HepG2 (cell line): ENCODE measurements around the gene SHC1. TPM values are rescaled to one million over a fixed set of nuclear protein-coding genes. Genes with fewer than 3 reads are reported as not detected.

Experiments
- AKAP8 ChIP-seq: sonication (generic); formaldehyde crosslinking; IDR thresholded peaks from 2 replicates; pipeline ENCODE4 v1.5.1; 2020; ENCODE audit warnings: mild to moderate bottlenecking, missing genetic modification reagents
- CHD4 ChIP-seq: fragments of 200-600 bp; sonication (generic); IDR thresholded peaks from 2 replicates; pipeline ENCODE4 v1.7.0; 2017; ENCODE audit warnings: mild to moderate bottlenecking, low read length, borderline replicate concordance
- CREBL2 ChIP-seq: sonication (generic); formaldehyde crosslinking; IDR thresholded peaks from 2 replicates; pipeline ENCODE4 v1.8.1; 2023; ENCODE audit warnings: missing genetic modification reagents, mild to moderate bottlenecking, borderline replicate concordance
- EP300 ChIP-seq, 3 experiments: sonication (generic) in 1 of 3; formaldehyde crosslinking in 1 of 3; IDR thresholded peaks; 2 replicates each; pipeline versions ENCODE4 v1.5.1 to v1.6.1; 2011 to 2020; ENCODE audit warnings: low read depth in 2 of 3, low read length in 2 of 3, borderline replicate concordance in 1 of 3, improper control_type of control experiment in 1 of 3, mild to moderate bottlenecking in 1 of 3, missing genetic modification reagents in 1 of 3, moderate library complexity in 1 of 3
- GFI1 ChIP-seq: sonication (generic); formaldehyde crosslinking; IDR thresholded peaks from 2 replicates; pipeline ENCODE4 v1.5.0; 2020; ENCODE audit warnings: missing genetic modification reagents, mild to moderate bottlenecking, borderline replicate concordance
- HNRNPLL ChIP-seq: fragments of 200-400 bp; formaldehyde crosslinking; IDR thresholded peaks from 2 replicates; pipeline ENCODE4 v1.6.1; 2017; ENCODE audit warnings: mild to moderate bottlenecking, low read depth, low read length; ENCODE audit not compliant: poor library complexity, severe bottlenecking
- KAT7 ChIP-seq: IDR thresholded peaks from 2 replicates; pipeline ENCODE4 v1.6.1; 2018; ENCODE audit warnings: borderline replicate concordance, missing compliant biosample characterization
- KLF13 ChIP-seq: sonication (generic); formaldehyde crosslinking; IDR thresholded peaks from 2 replicates; pipeline ENCODE4 v1.4.0; 2020; ENCODE audit warnings: mild to moderate bottlenecking, missing genetic modification reagents
- MBD4 ChIP-seq: IDR thresholded peaks from 2 replicates; pipeline ENCODE4 v1.6.1; 2012; ENCODE audit warnings: low read length, inconsistent platforms, borderline replicate concordance
- MIER2 ChIP-seq: IDR thresholded peaks from 2 replicates; pipeline ENCODE4 v1.6.1; 2016; ENCODE audit warnings: missing biosample characterization, missing genetic modification reagents
- MNT ChIP-seq: fragments of 450-650 bp; IDR thresholded peaks from 2 replicates; pipeline ENCODE4 v1.6.1; 2016
- PHF8 ChIP-seq: sonication (generic); formaldehyde crosslinking; IDR thresholded peaks from 2 replicates; pipeline ENCODE4 v1.5.0; 2020; ENCODE audit warnings: missing genetic modification reagents
- PITX1 ChIP-seq: sonication (generic); formaldehyde crosslinking; IDR thresholded peaks from 2 replicates; pipeline ENCODE4 v1.5.1; 2020; ENCODE audit warnings: mild to moderate bottlenecking, missing genetic modification reagents
- SMARCC2 ChIP-seq: fragments of 450-650 bp; IDR thresholded peaks from 2 replicates; pipeline ENCODE4 v1.6.1; 2017; ENCODE audit warnings: antibody characterized with exemption, mild to moderate bottlenecking
- SP1 ChIP-seq, 2 experiments: fragments of 450-650 bp in 1 of 2; sonication (generic) in 1 of 2; formaldehyde crosslinking in 1 of 2; IDR thresholded peaks; 2 replicates each; pipeline versions ENCODE4 v1.4.0 to v1.6.1; 2016 to 2020; ENCODE audit warnings: missing genetic modification reagents in 1 of 2
- TAF1 ChIP-seq: sonication (generic); formaldehyde crosslinking; IDR thresholded peaks from 2 replicates; pipeline ENCODE4 v1.4.0; 2020; ENCODE audit warnings: missing genetic modification reagents
- TERF1 ChIP-seq: sonication (generic); formaldehyde crosslinking; IDR thresholded peaks from 2 replicates; pipeline ENCODE4 v1.8.0; 2022; ENCODE audit warnings: mild to moderate bottlenecking, missing genetic modification reagents, moderate library complexity
- TFE3 ChIP-seq: IDR thresholded peaks from 2 replicates; pipeline ENCODE4 v1.6.1; 2016
- TGIF2 ChIP-seq: IDR thresholded peaks from 2 replicates; pipeline ENCODE4 v1.6.1; 2016; ENCODE audit warnings: control low read depth, missing compliant biosample characterization
- U2AF1 ChIP-seq: fragments of 200-400 bp; formaldehyde crosslinking; optimal IDR thresholded peaks from 2 replicates; pipeline ENCODE3; 2017; ENCODE audit warnings: mild to moderate bottlenecking, low read depth, low read length
- WIZ ChIP-seq: sonication (generic); formaldehyde crosslinking; IDR thresholded peaks from 2 replicates; pipeline ENCODE4 v1.5.1; 2020; ENCODE audit warnings: mild to moderate bottlenecking, missing genetic modification reagents
- ZBTB49 ChIP-seq: sonication (generic); formaldehyde crosslinking; IDR thresholded peaks from 2 replicates; pipeline ENCODE4 v1.4.0; 2020; ENCODE audit warnings: missing genetic modification reagents, borderline replicate concordance
- ZNF431 ChIP-seq: sonication (generic); formaldehyde crosslinking; IDR thresholded peaks from 2 replicates; pipeline ENCODE4 v1.9.0; 2022; ENCODE audit warnings: missing genetic modification reagents, low read depth, mild to moderate bottlenecking, borderline replicate concordance
- polyA plus RNA-seq, 8 experiments: library from polyadenylated mRNA; depleted of rRNA in 3 of 8; stranded (reverse) in 7 of 8; unstranded in 1 of 8; fragments of >200 nt; fragmentation: Illumina TruSeq in 4 of 8; extraction: Trizol in 4 of 8; gene quantifications; 2 replicates each; pipeline versions ENCODE4 v1.2.1 to v1.2.3, GENCODE V29; 2011 to 2016; ENCODE audit warnings: low read depth in 4 of 8, missing spikeins in 1 of 8, mixed read lengths in 1 of 8; ENCODE audit not compliant: insufficient read depth in 1 of 8
- total RNA-seq, 5 experiments: library from RNA; depleted of rRNA; stranded (reverse); fragments of >200 nt; fragmentation: Illumina TruSeq; extraction: Trizol; gene quantifications; 2 replicates each; pipeline ENCODE4 v1.2.3, GENCODE V29; 2016; ENCODE audit warnings: low read depth in 1 of 5

SHC1 gene
- total and polyA plus RNA-seq, 2 of the 13 experiments (the other 11 are each of a cell fraction or from before 2014, with no cell fraction given), result 52.0 to 137 TPM

- TF ChIP-seq KAT7 (CRISPR knock-in tag) (no peak), KLF13 (no peak), ZNF431 (CRISPR knock-in tag) (0 out of 2 replicates have a peak, but pooled peaks have one; percentile 0), EP300 (IDR thresholded peaks at IDR 0.05; ENCODE audit: low read depth in 2 of 2, low read length in 2 of 2) (peak in 1 of 2 experiments; percentile 47; a peak in 2 of 4 replicates), EP300 (CRISPR knock-in tag; IDR thresholded peaks at IDR 0.05; ENCODE audit: borderline replicate concordance) (no peak), TFE3 (CRISPR knock-in tag) (0 out of 2 replicates have a peak, but pooled peaks have one; percentile 26), HNRNPLL (no peak), CREBL2 (CRISPR knock-in tag) (no peak), MBD4 (no peak), SP1 (IDR thresholded peaks at IDR 0.05) (no peak), SP1 (CRISPR knock-in tag; IDR thresholded peaks at IDR 0.05) (no peak), MNT (peak; percentile 17; the same call in 1 of the 2 replicates), WIZ (CRISPR knock-in tag) (no peak), PITX1 (CRISPR knock-in tag) (peak; percentile 40; the same call in 1 of the 2 replicates), TERF1 (no peak), U2AF1 (no peak), AKAP8 (CRISPR knock-in tag) (peak; percentile 62; the same call in 1 of the 2 replicates), ZBTB49 (CRISPR knock-in tag) (no peak), TGIF2 (CRISPR knock-in tag) (0 out of 2 replicates have a peak, but pooled peaks have one; percentile 18), PHF8 (CRISPR knock-in tag) (0 out of 2 replicates have a peak, but pooled peaks have one; percentile 28), CHD4 (no peak), GFI1 (no peak), SMARCC2 (no peak), MIER2 (CRISPR knock-in tag) (no peak), TAF1 (peak; percentile 34; the same call in 1 of the 2 replicates)
Observed at GRCh38 chr1:155003766-155004351, 33.3 kb upstream of the SHC1 start (continued).
